ENCODE measurements around the gene NAT8L.

Gene NAT8L

DNA sequence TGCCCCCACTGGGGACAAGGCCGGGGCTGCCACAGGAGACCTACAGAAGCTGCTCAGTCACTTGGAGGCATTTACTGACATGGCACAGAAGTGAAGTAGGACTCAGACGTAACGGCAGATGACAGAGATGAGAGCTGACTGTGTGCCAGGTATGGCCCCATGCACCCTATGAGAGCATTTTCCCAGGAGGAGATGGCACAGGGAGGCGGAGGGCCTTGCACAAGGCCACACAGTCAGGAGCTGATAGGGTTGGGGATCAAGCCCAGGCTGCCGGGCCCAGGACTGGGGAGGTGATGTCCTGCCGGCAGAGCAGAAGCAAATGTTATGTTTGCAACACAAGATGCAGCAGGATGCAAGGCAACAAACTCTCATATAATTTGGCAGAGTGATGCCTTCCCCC lies 34.1 kb downstream of the NAT8L start:
- Histone ChIP-seq H3F3A (ENCODE audit: insufficient read depth, low read length) (no peaks in the 10 kb centered on the region), H3K9ac (ENCODE audit: low read length) (no peak overlapping the region), H4K20me1 (ENCODE audit: insufficient read depth, low read length) (no peaks in the 10 kb centered on the region), H3K4me3 (ENCODE audit: low read depth, low read length, poor library complexity, severe bottlenecking) (no peak overlapping the region), H3K9me2 (ENCODE audit: low read depth, low read length) (no peaks in the 10 kb centered on the region), H3K9me3 (ENCODE audit: low read length) (no peaks in the 10 kb centered on the region), H3K27me3 (ENCODE audit: insufficient read depth, low read length) (no peaks in the 10 kb centered on the region), H2AFZ (ENCODE audit: low read length) (no peak overlapping the region), H3K27ac (ENCODE audit: low read depth, low read length, poor library complexity, severe bottlenecking) (no peak overlapping the region), H3K4me1 (ENCODE audit: insufficient read depth, low read length, severe bottlenecking) (no peaks in the 10 kb centered on the region), H3K4me2 (ENCODE audit: low read length) (no peak overlapping the region), H3K36me3 (ENCODE audit: insufficient read depth, low read length) (no peaks in the 10 kb centered on the region), H3K79me2 (ENCODE audit: insufficient read depth, low read length) (no peaks in the 10 kb centered on the region)
- TF ChIP-seq EZH2 (IDR thresholded peaks at IDR 0.05; ENCODE audit: borderline replicate concordance, low read length) (no peak), CTCF (IDR thresholded peaks at IDR 0.05; ENCODE audit: low read length) (no peak)

DNA sequence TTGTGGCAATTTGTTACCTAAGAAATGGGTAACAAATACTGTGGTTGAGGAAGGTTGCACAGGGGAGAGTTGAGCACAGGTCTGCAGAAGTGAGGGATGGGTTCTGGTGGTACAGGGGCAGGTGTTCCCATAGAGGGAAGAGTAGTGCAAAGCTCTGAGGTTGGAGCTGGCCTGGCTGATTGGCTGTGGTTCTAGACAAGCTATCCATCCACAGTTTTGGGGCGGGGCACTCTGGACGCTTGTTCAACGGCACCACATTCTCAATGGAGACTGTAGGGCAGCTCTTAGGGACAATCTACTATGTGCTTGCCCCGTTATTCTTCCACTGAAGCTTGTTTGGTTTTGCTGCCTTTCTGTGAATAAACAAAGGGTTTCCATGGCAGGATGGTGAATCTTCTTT lies 35.4 kb downstream of the NAT8L start:
- Histone ChIP-seq H3K4me2 (ENCODE audit: low read length) (no peak overlapping the region), H3F3A (ENCODE audit: insufficient read depth, low read length) (no peaks in the 10 kb centered on the region), H3K4me1 (ENCODE audit: insufficient read depth, low read length, severe bottlenecking) (no peaks in the 10 kb centered on the region), H3K9me3 (ENCODE audit: low read length) (no peaks in the 10 kb centered on the region), H3K4me3 (ENCODE audit: low read depth, low read length, poor library complexity, severe bottlenecking) (no peak overlapping the region), H3K9me2 (ENCODE audit: low read depth, low read length) (no peaks in the 10 kb centered on the region), H2AFZ (ENCODE audit: low read length) (no peak overlapping the region), H3K27me3 (ENCODE audit: insufficient read depth, low read length) (no peaks in the 10 kb centered on the region), H3K27ac (ENCODE audit: low read depth, low read length, poor library complexity, severe bottlenecking) (no peak overlapping the region), H3K9ac (ENCODE audit: low read length) (no peak overlapping the region), H4K20me1 (ENCODE audit: insufficient read depth, low read length) (no peaks in the 10 kb centered on the region), H3K36me3 (ENCODE audit: insufficient read depth, low read length) (no peaks in the 10 kb centered on the region), H3K79me2 (ENCODE audit: insufficient read depth, low read length) (no peaks in the 10 kb centered on the region)
- TF ChIP-seq EZH2 (IDR thresholded peaks at IDR 0.05; ENCODE audit: borderline replicate concordance, low read length) (no peak), CTCF (IDR thresholded peaks at IDR 0.05; ENCODE audit: low read length) (no peak)

- Histone ChIP-seq H3K27ac (ENCODE audit: low read depth, low read length, poor library complexity, severe bottlenecking) (no peak overlapping the region), H3K4me1 (ENCODE audit: insufficient read depth, low read length, severe bottlenecking) (no peaks in the 10 kb centered on the region), H3K9me3 (ENCODE audit: low read length) (no peaks in the 10 kb centered on the region), H3K9me2 (ENCODE audit: low read depth, low read length) (no peaks in the 10 kb centered on the region), H4K20me1 (ENCODE audit: insufficient read depth, low read length) (no peaks in the 10 kb centered on the region), H3K36me3 (ENCODE audit: insufficient read depth, low read length) (no peaks in the 10 kb centered on the region), H3K79me2 (ENCODE audit: insufficient read depth, low read length) (no peaks in the 10 kb centered on the region), H2AFZ (ENCODE audit: low read length) (no peak overlapping the region), H3F3A (ENCODE audit: insufficient read depth, low read length) (no peaks in the 10 kb centered on the region), H3K4me3 (ENCODE audit: low read depth, low read length, poor library complexity, severe bottlenecking) (no peak overlapping the region), H3K4me2 (ENCODE audit: low read length) (no peak overlapping the region), H3K9ac (ENCODE audit: low read length) (no peak overlapping the region), H3K27me3 (ENCODE audit: insufficient read depth, low read length) (no peaks in the 10 kb centered on the region)
- no peak for TF ChIP-seq CTCF (IDR thresholded peaks at IDR 0.05; ENCODE audit: low read length)
Observed at GRCh38 chr4:2095236-2096072, 36.3 kb downstream of the NAT8L start.

Data from OCI-LY1 (cell line).